ENCODE measurements around the gene EIF4E3. TPM values are rescaled to one million over a fixed set of nuclear protein-coding genes. Genes with fewer than 3 reads are reported as not detected.

The EIF4E3 gene
- total RNA-seq, 1 donor from 2014 or later: 18.2 TPM

DNA sequence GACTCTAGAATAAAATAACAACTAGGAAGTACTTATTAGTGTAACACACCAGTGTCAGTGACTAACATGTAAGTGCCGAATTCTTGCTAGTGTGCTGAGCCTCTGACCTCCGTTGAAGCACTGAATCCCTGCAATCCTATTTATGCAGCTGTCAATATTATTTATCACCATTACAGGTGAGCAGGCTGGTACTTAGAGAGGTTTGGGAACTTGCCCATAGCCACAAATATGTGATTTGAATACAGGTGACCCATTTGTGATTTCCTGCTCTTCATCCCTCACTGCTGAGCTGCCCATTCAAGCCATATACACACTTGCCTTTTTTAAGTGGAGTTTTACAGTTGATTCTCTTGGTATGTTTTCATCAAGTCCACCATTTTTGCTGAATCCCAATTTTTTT, 12.2 kb downstream of the EIF4E3 start:
- no peak overlapping the region for H3K27ac Mint-ChIP-seq
- TF ChIP-seq EZH2phosphoT487 (IDR thresholded peaks at IDR 0.05): no peak
- TF ChIP-seq EZH2 (IDR thresholded peaks at IDR 0.05): no peak
- TF ChIP-seq, protein P1, sequence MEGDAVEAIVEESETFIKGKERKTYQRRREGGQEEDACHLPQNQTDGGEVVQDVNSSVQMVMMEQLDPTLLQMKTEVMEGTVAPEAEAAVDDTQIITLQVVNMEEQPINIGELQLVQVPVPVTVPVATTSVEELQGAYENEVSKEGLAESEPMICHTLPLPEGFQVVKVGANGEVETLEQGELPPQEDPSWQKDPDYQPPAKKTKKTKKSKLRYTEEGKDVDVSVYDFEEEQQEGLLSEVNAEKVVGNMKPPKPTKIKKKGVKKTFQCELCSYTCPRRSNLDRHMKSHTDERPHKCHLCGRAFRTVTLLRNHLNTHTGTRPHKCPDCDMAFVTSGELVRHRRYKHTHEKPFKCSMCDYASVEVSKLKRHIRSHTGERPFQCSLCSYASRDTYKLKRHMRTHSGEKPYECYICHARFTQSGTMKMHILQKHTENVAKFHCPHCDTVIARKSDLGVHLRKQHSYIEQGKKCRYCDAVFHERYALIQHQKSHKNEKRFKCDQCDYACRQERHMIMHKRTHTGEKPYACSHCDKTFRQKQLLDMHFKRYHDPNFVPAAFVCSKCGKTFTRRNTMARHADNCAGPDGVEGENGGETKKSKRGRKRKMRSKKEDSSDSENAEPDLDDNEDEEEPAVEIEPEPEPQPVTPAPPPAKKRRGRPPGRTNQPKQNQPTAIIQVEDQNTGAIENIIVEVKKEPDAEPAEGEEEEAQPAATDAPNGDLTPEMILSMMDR (IDR thresholded peaks at IDR 0.05): no peak
- H3K9me3 ChIP-seq (ENCODE audit: low read depth): no peaks in the 10 kb centered on the region
- H3K4me3 Mint-ChIP-seq: no peak overlapping the region
- H3K36me3 Mint-ChIP-seq: no peaks in the 10 kb centered on the region
- H3K4me3 ChIP-seq: no peak overlapping the region
- H3K4me2 ChIP-seq: no peak overlapping the region
- H3K9me3 Mint-ChIP-seq: peaks cover 2% of the 10 kb centered on the region
- H3F3A ChIP-seq (ENCODE audit: low read depth): no peaks in the 10 kb centered on the region
- H3K27me3 ChIP-seq: no peaks in the 10 kb centered on the region
- H3K79me2 ChIP-seq (ENCODE audit: low read depth): no peaks in the 10 kb centered on the region
- H4K20me1 ChIP-seq (ENCODE audit: low read depth): no peaks in the 10 kb centered on the region
- H3K9ac ChIP-seq: no peak overlapping the region
- H3K27me3 Mint-ChIP-seq (ENCODE audit: insufficient read depth, low read depth): peaks cover 3% of the 10 kb centered on the region
- H3K36me3 ChIP-seq: no peaks in the 10 kb centered on the region
- no peaks in the 10 kb centered on the region for H3K4me1 Mint-ChIP-seq
- H3K4me1 ChIP-seq: no peaks in the 10 kb centered on the region
- DNase-seq (ENCODE audit: low spot score): no peak
- H3K27ac ChIP-seq: no peak overlapping the region
- H2AFZ ChIP-seq (replicated peaks): no peak overlapping the region

DNA sequence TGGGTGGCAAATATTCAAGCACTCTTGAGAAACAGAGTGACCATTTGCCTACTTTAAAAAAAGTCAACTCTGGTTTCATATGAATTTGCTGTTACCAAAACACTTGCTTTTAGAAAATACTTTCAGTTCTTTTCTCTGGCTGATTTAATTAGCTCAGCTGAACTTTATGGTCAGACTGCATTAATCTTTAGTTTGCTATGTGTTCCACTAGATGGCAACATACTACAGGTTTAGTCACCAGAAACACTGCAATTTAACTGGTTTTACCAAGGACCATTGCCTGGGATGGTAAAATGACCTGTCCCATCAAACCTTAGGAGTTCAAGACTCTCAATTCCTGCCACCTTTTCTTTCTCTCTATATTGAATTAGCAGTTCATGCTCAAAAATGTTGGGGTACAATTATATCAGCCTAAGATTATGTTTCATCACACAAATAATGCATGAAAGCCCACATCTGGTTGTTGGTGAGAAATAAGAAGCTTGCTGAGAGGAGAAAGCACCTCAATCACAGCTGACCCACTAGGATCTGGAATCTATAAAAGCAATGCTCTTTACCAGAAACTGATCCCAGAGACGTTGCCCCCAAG, 14.2 kb downstream of the EIF4E3 start:
- H3K4me1 ChIP-seq: no peaks in the 10 kb centered on the region
- H3K27me3 ChIP-seq: no peaks in the 10 kb centered on the region
- no peak overlapping the region for H3K4me2 ChIP-seq
- no peak overlapping the region for H3K4me3 ChIP-seq
- TF ChIP-seq, protein P1 (IDR thresholded peaks at IDR 0.05): peak; percentile 75
- TF ChIP-seq EZH2 (IDR thresholded peaks at IDR 0.05): no peak
- H4K20me1 ChIP-seq (ENCODE audit: low read depth): no peaks in the 10 kb centered on the region
- Mint-ChIP-seq H3K36me3 (no peaks in the 10 kb centered on the region), H3K27me3 (ENCODE audit: insufficient read depth, low read depth) (no peaks in the 10 kb centered on the region), H3K4me1 (peaks cover 4% of the 10 kb centered on the region), H3K27ac (no peak overlapping the region), H3K4me3 (no peak overlapping the region), H3K9me3 (peaks cover 2% of the 10 kb centered on the region)
- DNase-seq (ENCODE audit: low spot score): peak; percentile 65
- H3K36me3 ChIP-seq: no peaks in the 10 kb centered on the region
- no peak overlapping the region for H3K9ac ChIP-seq
- no peaks in the 10 kb centered on the region for H3F3A ChIP-seq (ENCODE audit: low read depth)
- H2AFZ ChIP-seq (replicated peaks): no peak overlapping the region
- H3K27ac ChIP-seq: no peak overlapping the region
- no peaks in the 10 kb centered on the region for H3K9me3 ChIP-seq (ENCODE audit: low read depth)
- H3K79me2 ChIP-seq (ENCODE audit: low read depth): no peaks in the 10 kb centered on the region

DNA sequence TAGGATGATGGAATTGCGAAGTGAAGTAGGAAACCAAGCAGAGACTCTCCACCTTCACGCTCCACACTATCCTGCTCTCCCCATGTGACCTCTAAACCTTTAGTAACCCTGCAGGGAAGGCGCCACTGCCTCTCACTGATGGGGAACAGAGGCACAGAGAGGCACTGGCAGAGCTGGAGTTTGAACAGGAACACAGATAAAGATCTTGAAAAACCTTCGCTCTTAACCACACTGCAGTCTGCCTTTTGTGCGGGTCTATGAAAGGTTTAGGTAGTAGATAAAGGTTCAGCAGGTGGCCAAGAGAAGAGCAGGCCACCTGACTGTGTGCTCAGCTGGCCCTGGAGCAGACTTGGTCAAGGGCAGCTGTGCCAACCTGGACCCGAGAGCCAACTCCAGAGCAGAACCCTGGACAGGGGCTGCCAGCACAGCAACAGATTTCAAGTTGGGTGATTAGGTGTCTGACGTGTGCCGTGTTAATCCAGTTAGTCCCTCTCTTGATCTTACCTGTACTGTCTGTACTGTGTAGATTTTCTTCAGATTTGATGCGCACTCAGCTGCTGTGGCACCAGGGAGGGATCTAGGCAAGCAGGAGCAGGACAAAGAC, 15.2 kb downstream of the EIF4E3 start:
- Histone ChIP-seq H4K20me1 (ENCODE audit: low read depth) (no peaks in the 10 kb centered on the region), H3K4me2 (no peak overlapping the region), H3K79me2 (ENCODE audit: low read depth) (no peaks in the 10 kb centered on the region), H2AFZ (replicated peaks) (no peak overlapping the region), H3K4me3 (no peak overlapping the region), H3K4me1 (no peaks in the 10 kb centered on the region), H3K27ac (no peak overlapping the region), H3K27me3 (no peaks in the 10 kb centered on the region), H3K36me3 (no peaks in the 10 kb centered on the region), H3K9ac (no peak overlapping the region), H3K9me3 (ENCODE audit: low read depth) (no peaks in the 10 kb centered on the region), H3F3A (ENCODE audit: low read depth) (no peaks in the 10 kb centered on the region)
- Mint-ChIP-seq H3K36me3 (no peaks in the 10 kb centered on the region), H3K27me3 (ENCODE audit: insufficient read depth, low read depth) (no peaks in the 10 kb centered on the region), H3K4me1 (peaks cover 5% of the 10 kb centered on the region), H3K27ac (no peak overlapping the region), H3K9me3 (no peaks in the 10 kb centered on the region), H3K4me3 (no peak overlapping the region)
- no peak for TF ChIP-seq EZH2 (IDR thresholded peaks at IDR 0.05)
- TF ChIP-seq, protein P1 (IDR thresholded peaks at IDR 0.05): no peak
- no peak for TF ChIP-seq EZH2phosphoT487 (IDR thresholded peaks at IDR 0.05)
- no peak for DNase-seq (ENCODE audit: low spot score)
